Esophagus muscularis mucosa (tissue), 4 donors: ENCODE data around the gene CNTN2. TPM values are rescaled to one million over a fixed set of nuclear protein-coding genes. Genes with fewer than 3 reads are reported as not detected.

Experiments used
- DNase-seq: peaks from one replicate; pipeline ENCODE4 v3.0.0-alpha.2; 2017; ENCODE audit errors: extremely low spot score
- H3K27ac ChIP-seq, 4 donors: fragments of 200-600 bp; sonication (generic); replicated peaks in 1 of 4; 1 replicate in 3 of 4; 2 replicates in 1 of 4; pipeline ENCODE4 v1.5.1; 2016 to 2019; ENCODE audit warnings: mild to moderate bottlenecking in 1 of 4
- H3K27me3 ChIP-seq, 4 donors: fragments of 200-600 bp; sonication (generic); one replicate each; pipeline versions ENCODE4 v1.5.1 to v1.6.0; 2016 to 2019
- H3K36me3 ChIP-seq, 4 donors: fragments of 200-600 bp; sonication (generic); one replicate each; pipeline ENCODE4 v1.5.1; 2016 to 2019
- H3K4me1 ChIP-seq, 4 donors: fragments of 200-600 bp; sonication (generic); one replicate each; pipeline ENCODE4 v1.5.1; 2016 to 2019
- H3K4me3 ChIP-seq, 4 donors: fragments of 200-600 bp; sonication (generic); 1 replicate in 2 of 4; 2 replicates in 2 of 4; pipeline ENCODE4 v1.5.1; 2016 to 2019; ENCODE audit warnings: mild to moderate bottlenecking in 4 of 4, moderate library complexity in 1 of 4
- H3K9me3 ChIP-seq, 4 donors: fragments of 200-600 bp; sonication (generic); 1 replicate in 3 of 4; 2 replicates in 1 of 4; pipeline ENCODE4 v1.5.1; 2016 to 2019
- EP300 ChIP-seq: sonication (generic); formaldehyde crosslinking; IDR thresholded peaks from one replicate; pipeline ENCODE4 v1.6.1; 2017; ENCODE audit warnings: antibody characterized with exemption
- POLR2A ChIP-seq: fragments of 450-650 bp; IDR thresholded peaks from one replicate; pipeline ENCODE4 v1.6.1; 2017; ENCODE audit warnings: antibody characterized with exemption, moderate library complexity, mild to moderate bottlenecking, low read depth
- POLR2AphosphoS5 ChIP-seq, 2 donors: sonication (generic); formaldehyde crosslinking; IDR thresholded peaks; one replicate each; pipeline ENCODE4 v1.6.1; 2017; ENCODE audit warnings: antibody characterized with exemption in 2 of 2
- WGBS: methylation state at CpG from one replicate; pipeline ENCODE4 v1.1.5; 2018; 5-methylcytosine and 5-hydroxymethylcytosine counted together
- intact Hi-C: fragments of 100-400 bp; cut with DNase I; formaldehyde crosslinking; loops from one replicate; pipeline ENCODE4 v1.15.1; 2023
- total RNA-seq, 4 donors: library from RNA; depleted of rRNA; stranded (reverse); fragments of >200 nt; gene quantifications; one replicate each; pipeline versions ENCODE4 v1.1.0 to v1.2.1, GENCODE V29; 2016
- TF ChIP-seq, protein P1 (sequence below), 3 experiments: fragments of 200-600 bp in 2 of 3; fragments of 450-650 bp in 1 of 3; sonication (generic) in 2 of 3; IDR thresholded peaks; one replicate each; pipeline ENCODE4 v1.5.1; 2017 to 2019; ENCODE audit warnings: antibody characterized with exemption in 3 of 3, mild to moderate bottlenecking in 2 of 3, moderate library complexity in 1 of 3

CNTN2 gene
- total RNA-seq, 4 donors from 2014 or later = 1.9 to 6.2 (median 2.9) TPM

DNA sequence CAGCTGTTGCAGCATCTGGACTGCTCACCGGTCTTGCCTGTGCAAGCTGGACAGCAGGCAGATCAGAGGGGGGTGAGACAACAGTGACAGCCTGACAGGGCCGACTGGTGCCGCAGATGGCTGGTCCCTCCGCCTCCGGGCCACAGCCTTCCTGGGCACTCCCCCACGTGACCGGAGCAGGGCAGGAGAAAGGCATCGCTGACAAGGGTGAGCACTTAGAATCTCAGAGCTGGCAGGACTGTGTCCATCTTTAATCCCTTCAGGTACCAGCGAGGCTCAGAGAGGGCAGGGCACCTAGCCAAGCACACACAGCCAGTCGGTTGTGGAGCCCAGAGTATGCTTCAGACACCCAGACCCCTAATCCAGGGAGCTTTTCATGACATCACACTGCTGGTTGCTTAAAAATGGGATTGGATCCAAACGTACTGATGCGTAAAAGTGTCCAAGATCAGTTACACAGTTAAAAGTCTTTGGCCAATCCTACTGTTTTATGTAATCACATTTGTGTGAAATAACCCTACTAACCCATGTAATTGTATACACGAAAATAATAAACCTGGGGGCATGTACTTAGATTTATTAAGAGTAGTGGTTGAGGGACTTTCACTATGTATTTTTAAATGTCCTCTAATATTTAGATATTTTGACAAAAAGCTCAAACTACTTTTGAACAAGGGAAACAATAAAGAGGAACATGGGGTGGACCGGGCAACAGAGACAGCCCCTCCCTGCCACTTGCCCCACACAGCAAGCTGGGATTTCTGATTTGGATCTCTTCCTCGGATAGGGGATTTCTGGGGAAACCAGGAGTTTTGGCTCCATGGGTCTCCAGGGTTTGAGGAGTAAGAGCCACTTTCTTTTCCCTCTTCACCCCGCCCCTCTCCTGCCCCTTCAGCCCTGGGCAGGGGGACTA lies 758 bp upstream of the CNTN2 start:
- H3K27me3 ChIP-seq = peaks cover 0 to 57% (median 14%) of the 10 kb centered on the region in 4 donors
- no peaks in the 10 kb centered on the region for H3K9me3 ChIP-seq
- H3K4me3 ChIP-seq = peak overlapping the region; percentile 20 to 38 (median 32)
- H3K27ac ChIP-seq = no peak overlapping the region
- TF ChIP-seq EP300 (no peak), POLR2A (no peak), POLR2AphosphoS5 (IDR thresholded peaks at IDR 0.05) (no peak)
- TF ChIP-seq, protein P1, sequence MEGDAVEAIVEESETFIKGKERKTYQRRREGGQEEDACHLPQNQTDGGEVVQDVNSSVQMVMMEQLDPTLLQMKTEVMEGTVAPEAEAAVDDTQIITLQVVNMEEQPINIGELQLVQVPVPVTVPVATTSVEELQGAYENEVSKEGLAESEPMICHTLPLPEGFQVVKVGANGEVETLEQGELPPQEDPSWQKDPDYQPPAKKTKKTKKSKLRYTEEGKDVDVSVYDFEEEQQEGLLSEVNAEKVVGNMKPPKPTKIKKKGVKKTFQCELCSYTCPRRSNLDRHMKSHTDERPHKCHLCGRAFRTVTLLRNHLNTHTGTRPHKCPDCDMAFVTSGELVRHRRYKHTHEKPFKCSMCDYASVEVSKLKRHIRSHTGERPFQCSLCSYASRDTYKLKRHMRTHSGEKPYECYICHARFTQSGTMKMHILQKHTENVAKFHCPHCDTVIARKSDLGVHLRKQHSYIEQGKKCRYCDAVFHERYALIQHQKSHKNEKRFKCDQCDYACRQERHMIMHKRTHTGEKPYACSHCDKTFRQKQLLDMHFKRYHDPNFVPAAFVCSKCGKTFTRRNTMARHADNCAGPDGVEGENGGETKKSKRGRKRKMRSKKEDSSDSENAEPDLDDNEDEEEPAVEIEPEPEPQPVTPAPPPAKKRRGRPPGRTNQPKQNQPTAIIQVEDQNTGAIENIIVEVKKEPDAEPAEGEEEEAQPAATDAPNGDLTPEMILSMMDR (IDR thresholded peaks at IDR 0.05) = no peak
- peaks cover 0 to 19% (median 16%) of the 10 kb centered on the region in 4 donors for H3K4me1 ChIP-seq
- no peaks in the 10 kb centered on the region for H3K36me3 ChIP-seq
- DNase-seq = no peak
- intact Hi-C loops = no loop called here
- WGBS = 56% methylated on average over 11 of the region's 16 CpGs

DNA sequence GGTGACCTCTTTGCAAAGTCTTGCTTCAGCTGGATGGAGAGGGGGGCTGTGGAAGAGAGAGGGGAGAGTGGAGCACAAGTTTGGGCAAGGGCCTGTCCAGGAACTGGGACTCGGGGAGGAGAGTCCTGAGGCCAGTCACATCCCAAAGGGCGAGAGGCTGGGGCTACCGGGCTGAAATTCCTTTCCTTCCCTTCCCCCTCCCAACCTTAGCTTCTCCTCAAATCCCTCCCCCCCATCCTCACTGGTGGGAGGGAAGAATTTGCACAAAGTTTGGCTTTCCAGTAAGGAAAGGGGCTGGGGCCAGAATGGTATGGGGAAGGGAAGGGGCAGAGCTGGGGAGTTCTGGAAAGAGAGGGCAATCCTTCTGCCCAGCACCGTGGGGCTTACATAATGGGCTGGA lies 854 bp downstream of the CNTN2 start:
- Histone ChIP-seq H3K4me1 (peaks cover 0 to 19% (median 16%) of the 10 kb centered on the region in 4 donors), H3K27ac (no peak overlapping the region), H3K36me3 (no peaks in the 10 kb centered on the region), H3K4me3 (peak overlapping the region in 1 of 4 donors; percentile 30), H3K9me3 (no peaks in the 10 kb centered on the region), H3K27me3 (peaks cover 0 to 74% (median 14%) of the 10 kb centered on the region in 4 donors)
- TF ChIP-seq POLR2AphosphoS5 (IDR thresholded peaks at IDR 0.05) = no peak
- TF ChIP-seq EP300 = no peak
- no peak for TF ChIP-seq POLR2A
- TF ChIP-seq, protein P1 (IDR thresholded peaks at IDR 0.05) = no peak
- no peak for DNase-seq
- intact Hi-C loops = no loop called here
- 53% methylated on average over 4 of the region's 4 CpGs for WGBS

DNA sequence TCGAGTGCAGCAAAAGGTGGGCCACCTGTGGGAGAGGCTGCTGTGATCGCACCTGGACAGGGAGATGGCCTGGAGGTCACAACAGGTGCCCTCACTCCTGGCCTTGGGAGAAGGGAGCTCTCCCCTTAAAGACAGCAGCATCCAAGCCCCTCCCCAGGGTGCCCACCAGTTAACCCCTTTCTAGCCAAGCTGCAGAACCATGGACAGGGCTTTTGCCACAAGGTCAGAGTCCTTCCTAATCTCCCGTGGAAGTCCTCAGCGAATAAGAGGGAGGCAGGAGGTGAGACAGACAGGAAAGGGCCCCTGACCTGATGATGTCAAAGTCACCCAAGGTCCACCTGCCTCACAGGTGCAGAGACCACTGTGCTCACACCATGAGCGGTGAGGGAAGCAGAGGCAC lies 1.7 kb downstream of the CNTN2 start:
- peaks cover 0 to 74% (median 14%) of the 10 kb centered on the region in 4 donors for H3K27me3 ChIP-seq

DNA sequence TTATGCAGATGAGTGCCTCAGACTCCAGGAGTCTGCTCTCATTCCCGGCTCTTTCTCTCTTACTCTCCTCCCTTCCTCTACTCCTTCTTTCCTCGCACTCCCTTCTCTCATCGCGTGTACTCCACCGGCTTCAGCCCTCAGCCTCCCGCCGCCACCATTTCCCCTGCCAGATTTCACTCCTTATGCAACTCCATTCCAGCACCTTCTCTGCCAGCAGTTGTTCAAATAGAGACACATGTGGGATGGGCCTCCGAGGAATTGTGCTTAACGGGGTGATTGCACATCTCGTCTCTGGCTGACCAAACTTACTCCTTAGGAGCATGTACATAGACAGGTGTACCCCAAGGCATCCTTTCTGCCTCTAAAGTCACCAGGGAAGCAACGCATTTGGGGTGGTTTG lies 2.1 kb downstream of the CNTN2 start:
- intact Hi-C loops = no loop called here
- WGBS = 30% methylated on average over 11 of the region's 11 CpGs

More for the DNA sequence above, 1.7 kb downstream of the CNTN2 start:
- Histone ChIP-seq H3K4me3 (no peak overlapping the region), H3K9me3 (no peaks in the 10 kb centered on the region), H3K27ac (no peak overlapping the region), H3K36me3 (no peaks in the 10 kb centered on the region), H3K4me1 (peaks cover 0 to 19% (median 18%) of the 10 kb centered on the region in 4 donors)
- TF ChIP-seq POLR2AphosphoS5 (IDR thresholded peaks at IDR 0.05) (no peak), EP300 (no peak), POLR2A (no peak)
- TF ChIP-seq, protein P1 (IDR thresholded peaks at IDR 0.05) = no peak
- no peak for DNase-seq
- 37% methylated on average over 4 of the region's 5 CpGs for WGBS
- intact Hi-C loops = no loop called here

More for the DNA sequence above, 2.1 kb downstream of the CNTN2 start:
- Histone ChIP-seq H3K4me3 (no peak overlapping the region), H3K4me1 (peaks cover 0 to 19% (median 18%) of the 10 kb centered on the region in 4 donors), H3K36me3 (no peaks in the 10 kb centered on the region), H3K27me3 (peaks cover 0 to 74% (median 14%) of the 10 kb centered on the region in 4 donors), H3K27ac (no peak overlapping the region), H3K9me3 (no peaks in the 10 kb centered on the region)
- no peak for DNase-seq
- TF ChIP-seq EP300 (no peak), POLR2AphosphoS5 (IDR thresholded peaks at IDR 0.05) (no peak), POLR2A (no peak)
- TF ChIP-seq, protein P1 (IDR thresholded peaks at IDR 0.05) = no peak
